Peyer's patch (tissue), 4 donors: ENCODE results near the gene MKS1.

Experiments
- CTCF ChIP-seq, 6 experiments: fragments of 450-650 bp in 4 of 6; fragments of 200-600 bp in 2 of 6; sonication (generic) in 1 of 6; IDR thresholded peaks; one replicate each; pipeline ENCODE4 v1.5.1; 2017 to 2019; ENCODE audit warnings: antibody characterized with exemption in 6 of 6, mild to moderate bottlenecking in 3 of 6, moderate library complexity in 1 of 6
- POLR2A ChIP-seq, 2 donors: fragments of 450-650 bp; IDR thresholded peaks; one replicate each; pipeline ENCODE4 v1.5.1; 2017; ENCODE audit warnings: antibody characterized with exemption in 2 of 2, mild to moderate bottlenecking in 2 of 2, moderate library complexity in 2 of 2

- no peak for TF ChIP-seq CTCF (IDR thresholded peaks at IDR 0.05)
- TF ChIP-seq POLR2A (IDR thresholded peaks at IDR 0.05) = no peak
These were observed 5.3 kb upstream of the MKS1 start for GRCh38 chr17:58224315-58224714.
